Prostate gland (tissue), 2 donors: Measurements from ENCODE around the gene IRS2.

Experiments used
- POLR2AphosphoS5 ChIP-seq: sonication (generic); formaldehyde crosslinking; IDR thresholded peaks from one replicate; pipeline ENCODE4 v1.6.1; 2017; ENCODE audit warnings: antibody characterized with exemption
- TF ChIP-seq, protein P1 (sequence below), 4 experiments: fragments of 200-600 bp in 2 of 4; fragments of 450-650 bp in 2 of 4; sonication (generic) in 2 of 4; IDR thresholded peaks; 1 replicate in 3 of 4; 2 replicates in 1 of 4; pipeline ENCODE4 v1.5.1; 2016 to 2019; ENCODE audit warnings: antibody characterized with exemption in 4 of 4, mild to moderate bottlenecking in 2 of 4, moderate library complexity in 2 of 4

DNA sequence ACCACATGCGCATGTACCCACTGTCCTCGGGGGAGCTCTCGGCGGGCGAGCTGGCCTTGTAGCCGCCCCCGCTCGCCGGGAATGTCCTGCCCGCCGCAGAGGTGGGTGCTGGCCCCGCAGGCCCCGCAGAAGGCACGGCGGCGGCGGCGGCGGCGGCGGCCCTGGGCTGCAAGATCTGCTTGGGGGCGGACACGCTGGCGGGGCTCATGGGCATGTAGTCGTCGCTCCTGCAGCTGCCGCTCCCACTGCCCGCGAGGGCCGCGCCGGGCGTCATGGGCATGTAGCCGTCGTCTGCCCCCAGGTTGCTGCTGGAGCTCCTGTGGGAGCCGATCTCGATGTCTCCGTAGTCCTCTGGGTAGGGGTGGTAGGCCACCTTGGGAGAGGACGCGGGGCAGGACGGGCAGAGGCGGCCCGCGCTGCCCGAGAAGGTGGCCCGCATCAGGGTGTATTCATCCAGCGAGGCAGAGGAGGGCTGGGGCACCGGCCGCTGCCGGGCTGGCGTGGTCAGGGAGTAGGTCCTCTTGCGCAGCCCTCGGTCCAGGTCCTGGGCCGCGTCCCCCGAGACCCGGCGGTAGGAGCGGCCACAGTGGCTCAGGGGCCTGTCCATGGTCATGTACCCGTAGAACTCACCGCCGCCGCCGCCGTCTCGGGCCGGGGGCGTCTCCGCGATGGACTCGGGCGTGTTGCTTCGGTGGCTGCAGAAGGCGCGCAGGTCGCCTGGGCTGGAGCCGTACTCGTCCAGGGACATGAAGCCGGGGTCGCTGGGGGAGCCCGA lies 2.4 kb downstream of the IRS2 start:
- TF ChIP-seq, protein P1, sequence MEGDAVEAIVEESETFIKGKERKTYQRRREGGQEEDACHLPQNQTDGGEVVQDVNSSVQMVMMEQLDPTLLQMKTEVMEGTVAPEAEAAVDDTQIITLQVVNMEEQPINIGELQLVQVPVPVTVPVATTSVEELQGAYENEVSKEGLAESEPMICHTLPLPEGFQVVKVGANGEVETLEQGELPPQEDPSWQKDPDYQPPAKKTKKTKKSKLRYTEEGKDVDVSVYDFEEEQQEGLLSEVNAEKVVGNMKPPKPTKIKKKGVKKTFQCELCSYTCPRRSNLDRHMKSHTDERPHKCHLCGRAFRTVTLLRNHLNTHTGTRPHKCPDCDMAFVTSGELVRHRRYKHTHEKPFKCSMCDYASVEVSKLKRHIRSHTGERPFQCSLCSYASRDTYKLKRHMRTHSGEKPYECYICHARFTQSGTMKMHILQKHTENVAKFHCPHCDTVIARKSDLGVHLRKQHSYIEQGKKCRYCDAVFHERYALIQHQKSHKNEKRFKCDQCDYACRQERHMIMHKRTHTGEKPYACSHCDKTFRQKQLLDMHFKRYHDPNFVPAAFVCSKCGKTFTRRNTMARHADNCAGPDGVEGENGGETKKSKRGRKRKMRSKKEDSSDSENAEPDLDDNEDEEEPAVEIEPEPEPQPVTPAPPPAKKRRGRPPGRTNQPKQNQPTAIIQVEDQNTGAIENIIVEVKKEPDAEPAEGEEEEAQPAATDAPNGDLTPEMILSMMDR (IDR thresholded peaks at IDR 0.05) = no peak
- no peak for TF ChIP-seq POLR2AphosphoS5
